Activated T-cell treated with anti-CD3 and anti-CD28 coated beads for 24 hours (primary cell): Measurements from ENCODE around the gene CLSTN2.

Experiments used
- DNase-seq: peaks from one replicate; pipeline ENCODE4 v3.0.0-alpha.2; 2020; ENCODE audit warnings: low read depth

Gene CLSTN2

DNA sequence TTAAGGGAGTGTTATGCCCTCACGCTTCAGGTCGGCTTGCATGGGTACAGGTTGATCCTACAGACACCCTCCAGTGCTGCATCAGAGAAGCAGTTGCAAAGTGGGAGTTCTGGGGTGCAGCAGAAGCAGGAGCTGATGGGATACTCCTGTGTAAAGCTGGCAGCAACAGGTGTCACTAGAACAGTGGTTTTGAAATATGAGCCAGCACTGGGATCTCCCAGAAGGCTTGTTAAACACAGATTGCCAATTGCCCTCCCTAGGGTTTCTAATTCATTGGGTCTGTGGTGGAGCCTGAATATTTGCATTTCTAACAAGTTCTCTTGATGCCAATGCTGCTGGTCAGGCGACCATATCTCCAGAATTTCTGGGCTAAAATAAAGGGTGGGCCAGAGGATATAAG is 350.4 kb downstream of the CLSTN2 start:
- no peak for DNase-seq

DNA sequence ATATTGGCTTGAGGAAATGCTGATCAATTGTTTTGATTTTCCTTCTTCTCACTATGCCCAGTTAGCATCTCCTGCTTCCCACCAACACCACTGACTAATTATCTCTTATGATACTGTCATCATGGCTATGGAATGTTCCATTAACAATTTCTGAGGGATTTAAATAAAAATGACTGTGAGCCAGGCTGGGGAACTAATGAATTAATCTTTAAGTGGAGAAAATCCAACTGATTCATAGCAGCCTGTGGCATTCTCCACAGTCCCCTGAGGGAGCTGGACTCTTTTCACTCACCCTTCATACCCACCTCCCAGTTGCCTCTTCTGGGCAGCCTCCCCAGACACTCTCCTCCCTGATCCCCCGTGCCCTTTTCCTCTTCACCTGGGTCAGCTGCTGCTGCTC is 353.6 kb downstream of the CLSTN2 start:
- DNase-seq = no peak

DNA sequence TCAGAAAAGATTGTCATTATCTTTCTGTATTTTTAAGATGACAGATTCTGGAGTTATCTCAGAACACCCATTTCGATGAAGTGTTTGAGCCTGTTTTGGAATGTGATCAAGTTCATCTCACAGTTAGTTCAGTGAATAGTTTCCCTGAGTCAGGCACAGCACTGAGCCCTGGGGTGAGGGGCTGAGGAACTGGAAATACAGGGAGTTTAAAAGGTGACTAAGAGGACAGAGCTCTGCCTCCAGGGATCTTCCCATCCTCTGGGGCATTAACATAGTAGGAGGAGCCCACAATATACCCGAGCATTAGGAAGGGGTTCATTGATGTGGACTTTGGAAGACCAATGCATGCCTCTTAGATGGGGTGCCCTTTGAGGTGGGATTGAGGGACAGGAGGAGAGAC is 355.1 kb downstream of the CLSTN2 start:
- DNase-seq = no peak

DNA sequence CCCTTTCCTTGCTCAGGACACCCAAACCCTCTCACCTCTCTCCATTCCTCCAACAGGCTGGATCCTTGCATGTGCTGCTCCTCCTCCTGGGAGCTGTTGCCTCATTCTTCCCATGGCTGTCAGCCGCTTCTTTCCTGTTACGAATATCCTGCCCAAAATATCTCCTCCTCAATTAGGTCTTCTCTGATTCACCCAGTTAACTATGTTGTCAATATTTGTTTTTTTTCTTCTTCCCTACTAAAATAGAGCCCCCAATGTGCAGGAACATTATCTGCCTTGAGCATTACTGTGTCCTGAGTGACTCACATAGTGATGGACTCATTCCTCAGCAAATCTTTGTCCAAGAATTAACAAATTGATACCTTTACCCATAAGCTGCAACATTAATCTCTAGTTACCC is 357.2 kb downstream of the CLSTN2 start:
- no peak for DNase-seq

DNA sequence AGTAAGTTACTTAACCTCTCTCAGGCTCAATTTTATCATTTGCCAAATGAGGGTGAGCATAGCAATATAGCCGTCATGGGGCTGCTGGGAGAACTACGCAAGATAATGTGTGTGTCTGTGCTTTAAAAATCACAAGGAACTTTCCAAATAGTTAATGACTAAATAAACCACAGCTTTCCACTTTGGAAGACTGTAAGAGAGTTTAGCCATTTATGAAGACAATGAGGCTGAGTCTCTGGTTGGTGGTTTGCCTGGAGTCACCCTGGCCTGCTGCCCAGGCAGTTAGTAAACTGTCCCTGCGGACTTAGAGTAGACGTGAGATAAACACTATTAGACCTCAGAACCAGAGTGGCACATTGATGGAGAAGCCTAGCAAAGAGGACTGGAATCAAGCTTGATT is 357.7 kb downstream of the CLSTN2 start:
- DNase-seq = no peak

DNA sequence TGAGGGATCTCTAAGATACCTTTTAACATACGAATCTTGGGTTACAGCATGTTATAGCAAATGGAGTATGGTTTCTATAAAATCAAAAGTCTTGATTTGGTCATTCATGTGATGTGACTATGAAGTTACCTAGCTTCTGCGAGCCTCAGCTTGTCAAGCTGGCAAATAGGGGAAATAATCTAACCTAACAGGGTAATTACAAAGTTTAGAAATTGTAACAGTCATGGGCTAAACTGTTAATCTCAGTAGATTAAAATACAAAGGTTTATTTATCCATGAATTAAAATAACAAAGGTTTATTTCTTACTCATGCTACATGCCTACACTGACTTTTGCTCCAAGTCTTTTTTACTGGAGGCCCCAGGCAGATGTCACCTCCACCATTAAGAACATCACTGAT is 359.1 kb downstream of the CLSTN2 start:
- no peak for DNase-seq

DNA sequence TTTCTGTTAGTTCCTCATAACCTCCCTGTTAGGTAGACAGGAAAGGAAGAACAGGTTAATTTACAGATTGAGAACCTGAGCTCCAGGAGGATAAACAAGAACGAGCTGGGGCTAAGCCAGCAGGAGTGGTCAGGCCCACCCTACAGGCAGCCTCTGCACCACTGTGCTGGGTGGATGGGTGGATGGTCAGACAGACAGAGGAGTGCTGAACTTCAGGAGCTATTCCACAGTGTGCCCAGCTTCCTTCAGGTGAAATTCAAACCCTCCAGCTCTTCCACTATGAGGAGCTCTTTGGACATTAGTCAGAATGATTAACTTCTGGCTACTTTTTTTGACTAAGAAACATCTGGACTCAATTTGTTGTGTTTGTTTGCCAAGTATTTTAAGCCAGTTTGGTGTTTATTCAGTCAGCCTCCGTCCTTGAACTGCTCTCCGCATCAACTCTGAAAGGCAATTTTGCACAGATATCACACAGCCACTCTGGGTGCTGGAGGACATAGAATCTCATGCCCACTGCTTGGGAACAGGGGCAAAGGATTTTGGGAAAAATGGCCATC is 361.9 kb downstream of the CLSTN2 start:
- DNase-seq = no peak

DNA sequence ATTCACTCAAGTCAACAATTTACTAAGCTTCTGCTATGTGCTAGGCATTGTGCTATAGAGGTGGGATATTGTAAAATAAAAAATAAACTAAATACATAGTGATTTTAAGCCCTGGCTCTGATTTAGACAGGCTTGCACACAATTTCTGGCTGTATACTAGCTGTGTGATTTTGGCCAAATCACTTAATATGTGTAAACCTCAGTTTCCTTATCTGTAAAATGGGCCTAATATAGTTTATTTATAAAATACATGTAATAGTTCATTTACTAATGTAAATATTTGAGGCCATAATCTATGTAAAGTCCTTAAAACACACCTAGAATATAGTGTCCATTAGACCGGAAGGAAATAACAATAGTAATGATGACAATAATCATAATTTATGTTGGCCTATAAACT is 363.1 kb downstream of the CLSTN2 start:
- DNase-seq = no peak

DNA sequence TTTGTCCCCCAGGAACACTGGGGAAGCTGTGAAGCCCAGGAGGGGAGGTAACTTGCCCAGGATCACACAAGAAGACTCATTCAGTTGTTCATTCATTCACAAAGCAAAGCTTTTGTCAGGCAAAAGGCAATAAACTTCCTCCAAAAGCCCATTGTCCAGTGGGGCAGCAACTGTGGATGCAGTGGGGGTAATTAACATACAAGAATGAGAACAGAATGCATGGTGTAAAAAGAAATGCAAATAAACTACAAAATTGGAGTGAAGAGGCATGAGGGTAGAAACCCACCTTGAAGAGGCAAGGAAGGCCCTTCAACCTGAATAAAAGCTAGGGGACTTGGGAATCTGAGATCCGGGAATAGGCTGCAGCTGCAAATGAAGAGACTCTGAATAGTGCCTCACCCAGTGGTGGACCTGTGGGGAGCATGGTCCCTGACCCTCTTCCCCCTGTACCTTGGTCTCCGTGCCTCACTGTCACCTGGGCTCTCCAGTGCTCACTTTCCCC is 363.6 kb downstream of the CLSTN2 start:
- DNase-seq = no peak

DNA sequence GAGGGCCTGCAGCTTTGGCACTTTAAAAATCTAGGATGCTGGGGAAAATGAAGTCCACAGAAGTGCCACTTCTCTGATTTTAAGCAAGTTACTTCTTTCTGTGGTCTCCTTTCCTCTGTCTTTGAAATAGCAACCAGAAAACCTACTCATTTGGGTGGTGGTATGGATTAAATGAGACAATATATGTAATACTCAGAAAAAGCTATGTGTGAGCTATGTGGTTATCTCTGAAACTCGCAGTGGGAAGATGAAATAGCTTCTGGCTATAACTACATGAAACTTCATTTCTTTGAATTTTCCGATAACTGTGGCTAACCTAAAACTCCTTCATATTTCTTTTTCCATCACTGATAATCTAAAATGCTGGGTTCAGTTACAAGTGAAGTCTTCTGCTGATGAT is 368.9 kb downstream of the CLSTN2 start:
- DNase-seq = no peak

DNA sequence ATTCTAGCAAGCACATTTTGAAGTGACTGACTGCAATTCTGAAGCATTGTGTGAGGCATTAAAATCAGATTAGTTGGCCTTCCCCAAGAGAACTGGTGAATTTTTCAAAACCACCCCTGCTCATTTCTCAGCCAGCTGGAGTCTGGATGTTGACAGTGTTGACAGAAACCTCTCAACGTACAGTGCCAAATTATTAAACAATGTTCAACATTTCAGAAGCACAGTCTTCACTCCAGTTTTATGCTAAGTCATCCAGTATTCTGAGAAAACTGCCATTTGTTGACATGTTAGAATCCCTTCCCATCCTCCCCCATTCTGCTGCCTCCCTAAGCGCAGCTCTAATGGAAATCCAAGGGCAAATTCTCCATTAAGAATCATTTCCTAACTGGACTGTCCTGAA is 373.6 kb downstream of the CLSTN2 start:
- no peak for DNase-seq

DNA sequence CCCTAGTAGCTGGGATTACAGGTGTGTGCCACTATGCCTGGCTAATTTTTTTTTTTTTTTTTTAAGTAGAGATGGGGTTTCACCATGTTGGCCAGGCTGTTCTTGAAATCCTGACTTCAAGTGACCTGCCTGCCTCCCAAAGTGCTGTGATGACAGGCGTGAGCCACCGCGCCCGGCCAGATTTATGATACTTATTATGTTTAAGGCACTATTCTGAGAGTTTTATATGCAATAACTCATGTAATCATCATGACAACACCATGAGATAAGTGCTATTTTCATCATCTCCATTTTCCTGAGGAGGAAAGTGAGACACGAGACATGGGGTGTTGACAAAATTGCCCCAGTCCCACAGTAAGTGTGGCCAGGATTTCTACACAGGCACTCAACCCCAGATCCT is 376.4 kb downstream of the CLSTN2 start:
- DNase-seq = no peak

DNA sequence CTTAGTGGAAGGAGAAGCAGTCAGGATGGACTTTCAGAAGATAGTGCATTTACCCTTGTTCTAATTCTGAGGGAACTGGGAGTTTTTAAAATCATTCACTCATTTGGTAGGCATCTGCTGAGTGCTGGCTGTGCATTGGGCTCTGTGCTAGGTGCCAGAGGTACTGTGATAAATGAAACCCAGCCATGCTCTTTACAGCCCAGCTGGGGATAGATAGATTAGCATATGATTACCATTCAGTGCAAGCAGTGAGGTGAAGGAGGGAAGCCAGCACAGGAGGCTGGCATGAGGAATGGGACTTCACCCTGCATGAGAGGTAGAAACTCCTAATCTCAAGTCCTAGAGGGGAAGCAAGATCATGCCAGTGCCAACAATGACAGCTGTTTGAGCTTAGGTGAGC is 381.0 kb downstream of the CLSTN2 start:
- no peak for DNase-seq

DNA sequence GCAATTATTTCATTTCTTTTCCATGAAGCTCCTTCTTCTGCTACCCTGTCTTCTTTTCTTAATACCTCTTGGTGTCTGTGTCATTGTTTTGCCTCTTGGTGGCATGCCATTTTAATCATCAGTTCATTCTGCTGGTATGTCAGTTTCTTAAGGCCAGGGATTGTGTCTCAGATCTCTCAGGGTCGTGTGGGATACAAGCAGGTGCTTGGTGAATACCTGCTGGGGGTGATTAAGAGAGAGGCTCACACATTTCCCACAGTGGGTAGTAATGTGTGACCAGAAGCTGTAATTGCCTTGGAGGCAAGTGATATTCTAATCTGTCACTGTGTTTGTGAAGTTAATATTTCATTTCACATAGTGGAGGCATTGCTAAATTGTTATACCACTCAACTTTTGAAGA is 381.5 kb downstream of the CLSTN2 start:
- DNase-seq = no peak

DNA sequence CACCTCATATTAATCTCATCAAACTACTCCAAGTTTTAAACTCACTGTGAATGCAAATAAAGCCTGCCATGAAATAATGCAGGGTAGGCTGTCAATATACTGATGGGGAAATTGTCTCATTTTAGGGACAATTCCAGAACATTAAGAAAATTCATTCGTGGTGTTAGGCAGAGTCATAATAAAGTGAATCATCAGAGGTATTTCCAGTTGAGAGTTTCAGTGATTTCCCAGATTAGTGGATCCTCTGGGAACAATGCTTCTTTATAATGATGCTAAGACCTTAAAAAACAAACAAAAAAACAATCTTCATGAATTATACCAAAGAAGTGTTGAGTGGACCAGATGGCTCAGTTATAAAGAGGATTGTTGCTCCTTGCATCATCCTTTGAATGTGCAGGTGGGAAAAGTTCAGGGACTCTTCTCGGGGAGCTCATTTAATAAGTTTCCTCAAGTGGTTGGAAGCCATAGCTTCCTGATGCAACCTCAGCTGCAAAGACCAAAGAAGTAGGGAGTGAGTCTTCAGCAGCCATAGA is 381.9 kb downstream of the CLSTN2 start:
- no peak for DNase-seq

DNA sequence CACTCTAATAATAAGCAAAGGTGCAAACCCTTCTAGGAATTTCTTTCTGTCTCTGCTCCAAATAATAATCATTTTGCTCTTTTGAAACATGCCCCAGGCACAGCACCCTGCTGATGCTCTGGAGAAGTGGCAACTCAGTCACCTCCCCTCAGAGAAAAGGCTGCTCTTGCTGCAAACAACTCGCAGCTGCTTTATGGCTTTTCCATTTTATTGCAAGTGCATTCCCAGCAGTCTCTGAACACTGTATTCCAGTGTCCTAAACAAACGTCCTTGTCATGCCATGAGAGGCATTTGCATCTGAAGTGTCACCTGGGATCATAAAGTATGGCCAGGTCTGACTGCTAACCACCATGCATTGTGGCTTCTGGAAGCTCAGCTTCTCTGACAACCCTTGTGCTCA is 384.8 kb downstream of the CLSTN2 start:
- DNase-seq = no peak

DNA sequence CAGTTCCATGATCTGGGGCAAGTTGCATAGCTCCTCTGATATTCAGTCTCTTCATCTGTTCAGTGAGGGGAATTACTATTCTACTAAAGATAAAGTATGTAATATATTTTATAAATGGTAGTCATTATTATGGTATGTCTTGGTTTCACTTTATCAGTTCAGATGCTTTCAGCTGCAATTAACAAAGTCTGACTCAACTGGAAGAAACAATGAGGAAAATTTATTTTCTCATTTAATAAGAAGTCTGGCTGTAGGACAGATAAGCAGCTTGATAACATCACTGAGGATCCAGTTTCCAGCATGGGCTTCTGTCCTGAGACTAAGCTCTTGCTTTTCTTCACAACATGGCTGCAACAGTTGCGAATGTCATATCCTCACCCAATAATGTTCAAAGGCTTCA is 388.6 kb downstream of the CLSTN2 start:
- no peak for DNase-seq

DNA sequence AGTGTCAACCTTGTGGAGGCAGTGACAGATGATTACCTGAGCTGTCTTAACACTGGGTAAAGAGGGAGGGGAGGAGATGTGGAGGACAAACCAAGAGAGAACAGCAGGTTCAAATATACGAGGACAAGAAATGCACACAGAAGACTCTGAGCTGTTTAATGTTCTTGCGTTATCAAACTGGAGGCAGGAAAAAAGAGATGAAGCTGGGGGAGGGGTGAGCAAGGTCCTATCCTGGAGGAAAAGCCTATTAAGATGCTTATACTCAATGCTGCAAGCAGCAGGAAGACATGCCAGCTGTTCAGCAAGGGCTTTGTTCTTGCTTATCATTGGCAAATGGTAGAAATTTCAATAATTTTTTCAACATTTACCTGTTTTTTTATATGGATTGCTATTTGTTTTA is 397.1 kb downstream of the CLSTN2 start:
- no peak for DNase-seq

DNA sequence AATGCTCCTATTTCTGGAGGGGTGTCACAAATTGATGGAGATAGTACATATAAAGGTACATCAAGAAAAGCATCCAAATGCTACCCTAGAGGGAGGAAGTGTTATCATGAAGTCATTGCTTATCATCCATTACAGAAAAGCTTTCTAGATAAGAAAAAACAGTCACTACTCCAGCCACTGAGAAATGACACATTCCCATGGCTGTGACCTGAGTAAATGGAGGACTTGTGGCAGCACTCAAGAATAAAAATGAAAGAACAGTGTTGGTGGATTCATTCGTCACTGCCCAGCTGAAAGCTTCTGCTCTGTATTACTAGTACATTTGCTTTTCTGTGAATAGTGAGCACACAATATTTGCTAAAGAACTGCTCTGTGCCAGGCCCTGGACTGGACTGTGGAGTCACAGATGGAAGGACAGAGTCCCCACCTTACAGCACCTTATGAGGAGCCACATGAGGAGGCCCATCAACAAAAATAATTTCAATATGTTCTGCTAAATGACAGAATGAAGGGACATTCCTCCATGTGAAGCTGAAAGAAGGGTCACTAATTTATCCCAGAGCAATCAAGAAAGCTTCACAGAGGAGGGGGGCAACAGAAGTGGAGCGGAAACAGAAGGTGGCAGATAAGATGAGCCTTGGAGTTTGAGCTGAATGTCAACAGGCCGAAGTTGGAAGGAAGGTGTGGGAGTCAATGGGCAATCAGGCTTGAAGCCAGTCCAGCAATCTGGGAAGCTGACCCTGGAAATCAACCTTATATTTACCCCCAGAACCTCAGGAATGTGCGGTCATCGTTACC is 399.3 kb downstream of the CLSTN2 start:
- DNase-seq = no peak

DNA sequence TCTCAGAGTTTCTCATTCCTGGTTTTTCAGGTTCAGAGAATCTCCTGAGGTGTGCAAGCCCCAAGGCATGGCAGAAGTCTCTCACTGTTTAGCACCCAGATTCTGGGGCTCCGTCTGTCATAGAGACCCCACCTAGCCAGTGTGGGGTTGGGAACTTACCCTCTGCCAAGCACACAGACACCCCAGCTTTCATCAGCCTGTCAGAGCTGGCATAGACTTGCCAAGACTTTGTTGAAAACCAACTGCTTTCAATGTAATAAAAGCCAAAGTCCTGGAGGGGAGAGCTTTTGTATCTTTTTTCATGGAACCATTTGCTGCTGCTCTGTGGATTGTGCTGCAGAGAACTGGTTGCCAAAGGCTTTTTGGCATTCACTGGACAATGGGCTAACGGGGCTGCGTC is 401.5 kb downstream of the CLSTN2 start:
- no peak for DNase-seq

DNA sequence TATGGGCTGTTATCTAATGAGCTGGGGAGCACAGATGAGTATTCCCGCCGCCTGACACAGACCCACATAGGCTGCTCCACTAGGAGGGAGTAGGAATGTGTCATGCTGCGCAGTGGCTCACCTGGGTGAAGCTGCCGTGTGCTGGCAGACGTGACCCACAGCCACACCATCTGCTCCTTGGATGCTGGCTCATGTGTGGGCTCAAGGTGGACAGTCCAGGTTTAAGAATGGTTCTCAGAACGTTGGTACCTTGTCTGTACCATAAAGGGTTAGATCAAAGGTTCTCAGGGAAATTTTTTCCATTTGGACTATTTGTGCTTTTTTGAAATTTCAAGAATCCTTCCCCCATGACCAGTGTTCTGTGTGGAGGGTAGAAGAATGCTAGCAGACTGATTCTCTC is 403.9 kb downstream of the CLSTN2 start:
- no peak for DNase-seq

DNA sequence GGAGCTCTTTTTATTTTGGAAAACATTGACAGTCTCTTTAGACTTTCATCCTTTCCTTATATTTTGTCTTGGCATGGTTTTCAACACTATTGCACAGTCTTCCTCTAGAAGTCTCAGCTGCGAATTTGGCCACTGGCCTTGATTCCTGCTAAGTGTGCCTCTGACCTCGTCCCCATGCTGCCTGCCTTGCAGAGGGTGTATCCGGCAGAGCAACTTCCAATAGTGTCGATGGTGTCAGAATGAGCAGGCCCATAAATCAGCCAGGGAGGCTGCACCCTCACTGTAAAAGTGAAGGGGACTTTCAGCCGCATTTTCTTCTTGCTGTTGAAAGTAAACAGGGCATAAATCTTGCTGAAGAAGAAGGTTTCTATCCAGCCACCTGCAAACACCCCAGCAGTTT is 406.2 kb downstream of the CLSTN2 start:
- DNase-seq = no peak

DNA sequence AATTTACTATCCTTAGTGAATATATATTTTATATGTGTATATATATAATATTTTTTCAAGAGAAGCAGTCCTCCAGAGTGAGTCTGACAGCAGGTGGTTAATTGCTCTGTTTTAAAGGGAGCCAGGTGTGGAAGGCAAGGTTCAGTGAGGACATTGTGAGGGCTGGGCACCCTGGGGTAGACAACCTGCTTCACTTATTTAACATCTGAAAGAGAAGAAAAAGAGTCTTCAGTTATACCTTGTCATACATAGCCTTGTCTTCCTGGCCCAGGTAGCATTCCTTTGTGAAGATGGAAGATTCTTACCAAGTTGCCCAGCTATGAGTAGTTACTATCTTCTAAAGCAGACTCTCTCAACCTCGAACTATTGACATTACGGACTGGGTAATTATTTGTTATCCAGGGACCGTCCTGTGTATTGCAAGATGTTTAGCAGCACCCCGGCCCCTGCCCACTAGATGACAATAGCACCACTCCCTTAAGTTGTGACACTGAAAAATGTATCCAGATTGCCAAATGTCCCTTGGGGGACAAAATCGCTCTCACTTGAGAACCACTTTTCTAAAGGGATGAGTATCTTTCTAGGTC is 406.9 kb downstream of the CLSTN2 start:
- no peak for DNase-seq
